GM23338 (cell line): Measurements from ENCODE around the gene TRIM34. TPM values are rescaled to one million over a fixed set of nuclear protein-coding genes. Genes with fewer than 3 reads are reported as not detected.
A peak's percentile ranks its signal among the peaks of the same experiment; 100 is the strongest.
"Not testable (repeated sequence)": the region's sequence is repeated elsewhere in the genome, so short reads cannot be mapped to it uniquely, and the experiment has no call there.

Experiments used
- ATAC-seq: fragments of 200-7000 bp; cut with Tn5 transposase; 3 replicates; pipeline ENCODE4 v1.9.1; 2020
- DNase-seq: peaks from one replicate; pipeline ENCODE4 v3.0.0-alpha.2; 2015; ENCODE audit warnings: low spot score
- H2AFZ ChIP-seq: fragments of 200-600 bp; sonication (generic); 2 replicates; pipeline ENCODE4 v1.8.0; 2016; ENCODE audit warnings: antibody characterized with exemption, mild to moderate bottlenecking, moderate library complexity
- H3F3A ChIP-seq: fragments of 200-600 bp; sonication (generic); replicated peaks from 2 replicates; pipeline ENCODE4 v1.8.0; 2017; ENCODE audit warnings: antibody characterized with exemption, mixed run types, low read depth
- H3K27ac ChIP-seq: fragments of 200-600 bp; sonication (generic); 2 replicates; pipeline ENCODE4 v1.6.1; 2016; ENCODE audit warnings: low read depth
- H3K27me3 ChIP-seq: fragments of 200-600 bp; sonication (generic); 2 replicates; pipeline ENCODE4 v1.8.0; 2016; ENCODE audit warnings: mild to moderate bottlenecking, mixed run types, moderate library complexity; ENCODE audit not compliant: insufficient read depth
- H3K36me3 ChIP-seq: fragments of 200-600 bp; sonication (generic); 2 replicates; pipeline ENCODE4 v1.8.0; 2016; ENCODE audit warnings: mild to moderate bottlenecking; ENCODE audit not compliant: insufficient read depth
- H3K4me1 ChIP-seq: fragments of 200-600 bp; sonication (generic); 2 replicates; pipeline ENCODE4 v1.8.0; 2016; ENCODE audit warnings: mild to moderate bottlenecking, moderate library complexity; ENCODE audit not compliant: insufficient read depth
- H3K4me2 ChIP-seq: fragments of 200-600 bp; sonication (generic); 2 replicates; pipeline ENCODE4 v1.7.1; 2017; ENCODE audit warnings: mixed run types
- H3K4me3 ChIP-seq: fragments of 200-600 bp; sonication (generic); 2 replicates; pipeline ENCODE4 v1.6.1; 2016; ENCODE audit warnings: mixed run types
- H3K79me2 ChIP-seq: fragments of 200-600 bp; sonication (generic); replicated peaks from 2 replicates; pipeline ENCODE4 v1.8.0; 2017; ENCODE audit warnings: mild to moderate bottlenecking; ENCODE audit not compliant: insufficient read depth
- H3K9me2 ChIP-seq: fragments of 200-600 bp; sonication (generic); 2 replicates; pipeline ENCODE4 v1.8.0; 2017; ENCODE audit not compliant: insufficient read depth
- H4K20me1 ChIP-seq: fragments of 200-600 bp; sonication (generic); replicated peaks from 2 replicates; pipeline ENCODE4 v1.8.0; 2017; ENCODE audit warnings: mild to moderate bottlenecking; ENCODE audit not compliant: insufficient read depth
- H3K27ac Mint-ChIP-seq: 2 replicates; pipeline ENCODE4 v1.8.0; 2020; ENCODE audit warnings: inconsistent platforms, mild to moderate bottlenecking, moderate library complexity, mixed read lengths
- H3K27me3 Mint-ChIP-seq: 3 replicates; pipeline ENCODE4 v1.8.0; 2022; ENCODE audit warnings: low read depth, mild to moderate bottlenecking, moderate library complexity, mixed read lengths, inconsistent platforms; ENCODE audit not compliant: insufficient read depth, poor library complexity
- H3K36me3 Mint-ChIP-seq: 3 replicates; pipeline ENCODE4 v1.8.0; 2021; ENCODE audit warnings: low read depth, mild to moderate bottlenecking, inconsistent platforms, moderate library complexity, mixed read lengths
- H3K4me1 Mint-ChIP-seq: 3 replicates; pipeline ENCODE4 v1.8.0; 2020; ENCODE audit warnings: mild to moderate bottlenecking, inconsistent platforms, mixed read lengths
- H3K4me3 Mint-ChIP-seq: 3 replicates; pipeline ENCODE4 v1.8.0; 2021; ENCODE audit warnings: moderate library complexity, mild to moderate bottlenecking, inconsistent platforms, mixed read lengths
- H3K9me3 Mint-ChIP-seq: 3 replicates; pipeline ENCODE4 v1.8.0; 2020; ENCODE audit warnings: moderate library complexity, mild to moderate bottlenecking, inconsistent platforms, mixed read lengths
- CREB1 ChIP-seq: fragments of 250-450 bp; sonication (Bioruptor Pico); IDR thresholded peaks from 2 replicates; pipeline ENCODE4 v1.5.0; 2020; ENCODE audit warnings: low read depth, mild to moderate bottlenecking, moderate library complexity
- EZH2 ChIP-seq: fragments of 200-600 bp; sonication (generic); IDR thresholded peaks from one replicate; pipeline ENCODE4 v1.8.0; 2017; ENCODE audit warnings: antibody characterized with exemption, mild to moderate bottlenecking, low read depth; ENCODE audit not compliant: unreplicated experiment
- JUNB ChIP-seq: IDR thresholded peaks from one replicate; pipeline ENCODE4 v1.6.1; 2016; ENCODE audit warnings: antibody characterized with exemption; ENCODE audit not compliant: unreplicated experiment
- NANOG ChIP-seq: IDR thresholded peaks from 2 replicates; pipeline ENCODE4 v1.6.1; 2016; ENCODE audit warnings: antibody characterized with exemption, borderline replicate concordance
- POLR2AphosphoS5 ChIP-seq: IDR thresholded peaks from 2 replicates; pipeline ENCODE4 v1.6.1; 2016; ENCODE audit warnings: antibody characterized with exemption, low read depth
- ZNF114 ChIP-seq: fragments of 250-450 bp; sonication (Bioruptor Pico); IDR thresholded peaks from 2 replicates; pipeline ENCODE4 v1.5.0; 2020; ENCODE audit warnings: mild to moderate bottlenecking, moderate library complexity
- ZNF331 ChIP-seq: fragments of 250-450 bp; sonication (Bioruptor Pico); IDR thresholded peaks from 2 replicates; pipeline ENCODE4 v1.5.0; 2020; ENCODE audit warnings: low read depth, mild to moderate bottlenecking, moderate library complexity
- polyA plus RNA-seq: library from polyadenylated mRNA; unstranded; fragments of >200 nt; fragmentation: Nextera tagmentation; extraction: Ambion mirVana; gene quantifications from 2 replicates; pipeline ENCODE4 v1.2.1, GENCODE V29; 2016
- total RNA-seq: library from RNA; depleted of rRNA; stranded (reverse); fragments of >200 nt; shearing (Covaris generic); gene quantifications from 2 replicates; pipeline ENCODE4 v1.2.3, GENCODE V29; 2014
- TF ChIP-seq, protein P1 (sequence below): fragments of 250-450 bp; sonication (Bioruptor Pico); IDR thresholded peaks from 2 replicates; pipeline ENCODE4 v1.5.0; 2020; ENCODE audit warnings: mild to moderate bottlenecking, moderate library complexity
- TF ChIP-seq, protein P2 (sequence below): IDR thresholded peaks from one replicate; pipeline ENCODE4 v1.6.1; 2018; ENCODE audit warnings: antibody characterized with exemption; ENCODE audit not compliant: unreplicated experiment
- TF ChIP-seq, protein P3 (sequence below), 2 experiments: fragments of 200-600 bp in 1 of 2; sonication (generic) in 1 of 2; conservative IDR thresholded peaks; 2 replicates each; pipeline versions ENCODE4 v1.5.1 to v1.6.1; 2016 to 2017; ENCODE audit warnings: antibody characterized with exemption in 2 of 2, low read depth in 2 of 2, mild to moderate bottlenecking in 2 of 2, moderate library complexity in 1 of 2

Gene TRIM34
- total and polyA plus RNA-seq, 2 experiments from 2014 or later: 1.9 to 2.6 TPM

DNA sequence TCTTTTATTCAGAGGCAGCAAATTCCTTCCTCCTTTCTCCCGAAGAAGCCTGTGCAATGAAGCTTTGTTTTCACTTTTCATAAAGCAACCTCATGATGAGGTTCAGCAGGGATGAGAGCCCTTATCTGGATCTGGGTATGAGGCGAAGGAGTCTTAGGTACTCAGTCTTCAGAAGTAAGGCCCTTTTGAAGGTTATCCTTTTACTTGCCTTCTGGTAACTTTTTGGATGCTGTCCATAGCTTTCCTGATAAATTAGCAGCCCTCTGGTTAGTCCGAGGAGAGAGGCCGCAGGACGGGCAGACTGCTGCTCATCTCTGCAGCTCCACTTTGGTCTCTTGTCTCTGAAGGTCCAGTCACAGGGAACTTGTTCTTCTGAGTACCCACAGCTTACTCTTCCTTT lies 65.9 kb downstream of the TRIM34 start:
- Histone ChIP-seq H3K36me3 (no peaks in the 10 kb centered on the region), H2AFZ (no peak overlapping the region), H3F3A (no peaks in the 10 kb centered on the region), H3K4me1 (peaks cover 21% of the 10 kb centered on the region), H3K4me2 (peak overlapping the region; percentile 63), H4K20me1 (no peaks in the 10 kb centered on the region), H3K9me2 (0 out of 2 replicates have a peak, but pooled peaks cover 4% of the 10 kb centered on the region), H3K4me3 (peak overlapping the region; percentile 41), H3K27me3 (no peaks in the 10 kb centered on the region), H3K79me2 (peaks cover 32% of the 10 kb centered on the region), H3K27ac (0 out of 2 replicates have a peak overlapping the region, but pooled peaks have one; percentile 94)
- peaks cover 11% of the 10 kb centered on the region; the same call in 2 of the 3 replicates for H3K9me3 Mint-ChIP-seq
- H3K4me3 Mint-ChIP-seq: peak overlapping the region; percentile 63
- ATAC-seq: no peak
- TF ChIP-seq JUNB: no peak
- no peak for TF ChIP-seq ZNF114 (CRISPR knock-in tag)
- no peak for TF ChIP-seq EZH2
- TF ChIP-seq, protein P1, sequence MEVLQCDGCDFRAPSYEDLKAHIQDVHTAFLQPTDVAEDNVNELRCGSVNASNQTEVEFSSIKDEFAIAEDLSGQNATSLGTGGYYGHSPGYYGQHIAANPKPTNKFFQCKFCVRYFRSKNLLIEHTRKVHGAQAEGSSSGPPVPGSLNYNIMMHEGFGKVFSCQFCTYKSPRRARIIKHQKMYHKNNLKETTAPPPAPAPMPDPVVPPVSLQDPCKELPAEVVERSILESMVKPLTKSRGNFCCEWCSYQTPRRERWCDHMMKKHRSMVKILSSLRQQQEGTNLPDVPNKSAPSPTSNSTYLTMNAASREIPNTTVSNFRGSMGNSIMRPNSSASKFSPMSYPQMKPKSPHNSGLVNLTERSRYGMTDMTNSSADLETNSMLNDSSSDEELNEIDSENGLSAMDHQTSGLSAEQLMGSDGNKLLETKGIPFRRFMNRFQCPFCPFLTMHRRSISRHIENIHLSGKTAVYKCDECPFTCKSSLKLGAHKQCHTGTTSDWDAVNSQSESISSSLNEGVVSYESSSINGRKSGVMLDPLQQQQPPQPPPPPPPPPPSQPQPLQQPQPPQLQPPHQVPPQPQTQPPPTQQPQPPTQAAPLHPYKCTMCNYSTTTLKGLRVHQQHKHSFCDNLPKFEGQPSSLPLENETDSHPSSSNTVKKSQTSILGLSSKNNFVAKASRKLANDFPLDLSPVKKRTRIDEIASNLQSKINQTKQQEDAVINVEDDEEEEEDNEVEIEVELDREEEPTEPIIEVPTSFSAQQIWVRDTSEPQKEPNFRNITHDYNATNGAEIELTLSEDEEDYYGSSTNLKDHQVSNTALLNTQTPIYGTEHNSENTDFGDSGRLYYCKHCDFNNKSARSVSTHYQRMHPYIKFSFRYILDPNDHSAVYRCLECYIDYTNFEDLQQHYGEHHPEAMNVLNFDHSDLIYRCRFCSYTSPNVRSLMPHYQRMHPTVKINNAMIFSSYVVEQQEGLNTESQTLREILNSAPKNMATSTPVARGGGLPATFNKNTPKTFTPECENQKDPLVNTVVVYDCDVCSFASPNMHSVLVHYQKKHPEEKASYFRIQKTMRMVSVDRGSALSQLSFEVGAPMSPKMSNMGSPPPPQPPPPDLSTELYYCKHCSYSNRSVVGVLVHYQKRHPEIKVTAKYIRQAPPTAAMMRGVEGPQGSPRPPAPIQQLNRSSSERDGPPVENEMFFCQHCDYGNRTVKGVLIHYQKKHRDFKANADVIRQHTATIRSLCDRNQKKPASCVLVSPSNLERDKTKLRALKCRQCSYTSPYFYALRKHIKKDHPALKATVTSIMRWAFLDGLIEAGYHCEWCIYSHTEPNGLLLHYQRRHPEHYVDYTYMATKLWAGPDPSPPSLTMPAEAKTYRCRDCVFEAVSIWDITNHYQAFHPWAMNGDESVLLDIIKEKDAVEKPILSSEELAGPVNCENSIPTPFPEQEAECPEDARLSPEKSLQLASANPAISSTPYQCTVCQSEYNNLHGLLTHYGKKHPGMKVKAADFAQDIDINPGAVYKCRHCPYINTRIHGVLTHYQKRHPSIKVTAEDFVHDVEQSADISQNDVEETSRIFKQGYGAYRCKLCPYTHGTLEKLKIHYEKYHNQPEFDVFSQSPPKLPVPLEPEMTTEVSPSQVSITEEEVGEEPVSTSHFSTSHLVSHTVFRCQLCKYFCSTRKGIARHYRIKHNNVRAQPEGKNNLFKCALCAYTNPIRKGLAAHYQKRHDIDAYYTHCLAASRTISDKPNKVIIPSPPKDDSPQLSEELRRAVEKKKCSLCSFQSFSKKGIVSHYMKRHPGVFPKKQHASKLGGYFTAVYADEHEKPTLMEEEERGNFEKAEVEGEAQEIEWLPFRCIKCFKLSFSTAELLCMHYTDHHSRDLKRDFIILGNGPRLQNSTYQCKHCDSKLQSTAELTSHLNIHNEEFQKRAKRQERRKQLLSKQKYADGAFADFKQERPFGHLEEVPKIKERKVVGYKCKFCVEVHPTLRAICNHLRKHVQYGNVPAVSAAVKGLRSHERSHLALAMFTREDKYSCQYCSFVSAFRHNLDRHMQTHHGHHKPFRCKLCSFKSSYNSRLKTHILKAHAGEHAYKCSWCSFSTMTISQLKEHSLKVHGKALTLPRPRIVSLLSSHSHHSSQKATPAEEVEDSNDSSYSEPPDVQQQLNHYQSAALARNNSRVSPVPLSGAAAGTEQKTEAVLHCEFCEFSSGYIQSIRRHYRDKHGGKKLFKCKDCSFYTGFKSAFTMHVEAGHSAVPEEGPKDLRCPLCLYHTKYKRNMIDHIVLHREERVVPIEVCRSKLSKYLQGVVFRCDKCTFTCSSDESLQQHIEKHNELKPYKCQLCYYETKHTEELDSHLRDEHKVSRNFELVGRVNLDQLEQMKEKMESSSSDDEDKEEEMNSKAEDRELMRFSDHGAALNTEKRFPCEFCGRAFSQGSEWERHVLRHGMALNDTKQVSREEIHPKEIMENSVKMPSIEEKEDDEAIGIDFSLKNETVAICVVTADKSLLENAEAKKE (CRISPR knock-in tag): no peak
- no peak for TF ChIP-seq ZNF331 (CRISPR knock-in tag)
- no peak for TF ChIP-seq CREB1 (CRISPR knock-in tag)
- no peak for TF ChIP-seq POLR2AphosphoS5
- no peak for TF ChIP-seq NANOG
- TF ChIP-seq, protein P2, sequence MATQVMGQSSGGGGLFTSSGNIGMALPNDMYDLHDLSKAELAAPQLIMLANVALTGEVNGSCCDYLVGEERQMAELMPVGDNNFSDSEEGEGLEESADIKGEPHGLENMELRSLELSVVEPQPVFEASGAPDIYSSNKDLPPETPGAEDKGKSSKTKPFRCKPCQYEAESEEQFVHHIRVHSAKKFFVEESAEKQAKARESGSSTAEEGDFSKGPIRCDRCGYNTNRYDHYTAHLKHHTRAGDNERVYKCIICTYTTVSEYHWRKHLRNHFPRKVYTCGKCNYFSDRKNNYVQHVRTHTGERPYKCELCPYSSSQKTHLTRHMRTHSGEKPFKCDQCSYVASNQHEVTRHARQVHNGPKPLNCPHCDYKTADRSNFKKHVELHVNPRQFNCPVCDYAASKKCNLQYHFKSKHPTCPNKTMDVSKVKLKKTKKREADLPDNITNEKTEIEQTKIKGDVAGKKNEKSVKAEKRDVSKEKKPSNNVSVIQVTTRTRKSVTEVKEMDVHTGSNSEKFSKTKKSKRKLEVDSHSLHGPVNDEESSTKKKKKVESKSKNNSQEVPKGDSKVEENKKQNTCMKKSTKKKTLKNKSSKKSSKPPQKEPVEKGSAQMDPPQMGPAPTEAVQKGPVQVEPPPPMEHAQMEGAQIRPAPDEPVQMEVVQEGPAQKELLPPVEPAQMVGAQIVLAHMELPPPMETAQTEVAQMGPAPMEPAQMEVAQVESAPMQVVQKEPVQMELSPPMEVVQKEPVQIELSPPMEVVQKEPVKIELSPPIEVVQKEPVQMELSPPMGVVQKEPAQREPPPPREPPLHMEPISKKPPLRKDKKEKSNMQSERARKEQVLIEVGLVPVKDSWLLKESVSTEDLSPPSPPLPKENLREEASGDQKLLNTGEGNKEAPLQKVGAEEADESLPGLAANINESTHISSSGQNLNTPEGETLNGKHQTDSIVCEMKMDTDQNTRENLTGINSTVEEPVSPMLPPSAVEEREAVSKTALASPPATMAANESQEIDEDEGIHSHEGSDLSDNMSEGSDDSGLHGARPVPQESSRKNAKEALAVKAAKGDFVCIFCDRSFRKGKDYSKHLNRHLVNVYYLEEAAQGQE: no peak
- TF ChIP-seq, protein P3, sequence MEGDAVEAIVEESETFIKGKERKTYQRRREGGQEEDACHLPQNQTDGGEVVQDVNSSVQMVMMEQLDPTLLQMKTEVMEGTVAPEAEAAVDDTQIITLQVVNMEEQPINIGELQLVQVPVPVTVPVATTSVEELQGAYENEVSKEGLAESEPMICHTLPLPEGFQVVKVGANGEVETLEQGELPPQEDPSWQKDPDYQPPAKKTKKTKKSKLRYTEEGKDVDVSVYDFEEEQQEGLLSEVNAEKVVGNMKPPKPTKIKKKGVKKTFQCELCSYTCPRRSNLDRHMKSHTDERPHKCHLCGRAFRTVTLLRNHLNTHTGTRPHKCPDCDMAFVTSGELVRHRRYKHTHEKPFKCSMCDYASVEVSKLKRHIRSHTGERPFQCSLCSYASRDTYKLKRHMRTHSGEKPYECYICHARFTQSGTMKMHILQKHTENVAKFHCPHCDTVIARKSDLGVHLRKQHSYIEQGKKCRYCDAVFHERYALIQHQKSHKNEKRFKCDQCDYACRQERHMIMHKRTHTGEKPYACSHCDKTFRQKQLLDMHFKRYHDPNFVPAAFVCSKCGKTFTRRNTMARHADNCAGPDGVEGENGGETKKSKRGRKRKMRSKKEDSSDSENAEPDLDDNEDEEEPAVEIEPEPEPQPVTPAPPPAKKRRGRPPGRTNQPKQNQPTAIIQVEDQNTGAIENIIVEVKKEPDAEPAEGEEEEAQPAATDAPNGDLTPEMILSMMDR (conservative IDR thresholded peaks at IDR 0.05; ENCODE audit: low read depth in 2 of 2): no peak
- peaks cover 24% of the 10 kb centered on the region for H3K4me1 Mint-ChIP-seq
- no peak for DNase-seq
- peaks cover 4% of the 10 kb centered on the region for H3K27me3 Mint-ChIP-seq
- no peak overlapping the region; the same call in 1 of the 2 replicates for H3K27ac Mint-ChIP-seq
- peaks cover 16% of the 10 kb centered on the region for H3K36me3 Mint-ChIP-seq

DNA sequence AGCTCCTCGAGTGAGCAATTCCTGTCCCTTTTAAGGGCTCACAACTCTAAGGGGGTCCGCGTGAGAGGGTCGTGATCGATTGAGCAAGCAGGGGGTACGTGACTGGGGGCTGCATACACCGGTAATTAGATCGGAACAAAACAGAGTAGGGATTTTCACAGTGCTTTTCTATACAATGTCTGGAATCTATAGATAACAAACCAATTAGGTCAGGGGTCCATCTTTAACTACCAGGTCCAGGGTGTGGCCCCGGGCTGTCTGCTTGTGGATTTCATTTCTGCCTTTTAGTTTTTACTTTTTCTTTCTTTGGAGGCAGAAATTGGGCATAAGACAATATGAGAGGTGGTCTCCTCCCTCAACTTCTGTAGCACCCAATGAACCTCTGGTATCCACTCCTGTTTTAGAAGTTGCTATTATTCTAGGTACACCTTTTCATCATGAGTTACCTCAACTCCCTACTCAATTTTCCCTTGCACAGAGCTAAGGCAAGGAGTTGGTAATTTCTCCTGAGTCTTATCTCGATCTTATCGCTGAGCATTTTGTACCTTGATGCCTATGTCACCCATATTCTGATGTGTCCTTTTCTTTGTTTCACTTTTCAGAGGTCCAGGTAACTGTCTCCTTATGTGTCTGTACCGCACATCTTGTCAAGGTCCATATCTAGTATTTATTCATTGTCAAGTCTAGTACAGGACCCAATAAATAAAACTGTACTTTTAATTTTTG lies 66.6 kb downstream of the TRIM34 start:
- H3K4me2 ChIP-seq: peak overlapping the region; percentile 63
- not testable (repeated sequence) for DNase-seq, H3K27me3 Mint-ChIP-seq, ATAC-seq, H3K9me2 ChIP-seq, H2AFZ ChIP-seq, H3F3A ChIP-seq, H3K27ac ChIP-seq, H4K20me1 ChIP-seq, H3K27ac Mint-ChIP-seq, H3K36me3 ChIP-seq, H3K27me3 ChIP-seq
- H3K36me3 Mint-ChIP-seq: peaks cover 21% of the 10 kb centered on the region
- peaks cover 32% of the 10 kb centered on the region for H3K79me2 ChIP-seq
- peak overlapping the region; percentile 41 for H3K4me3 ChIP-seq
- H3K4me3 Mint-ChIP-seq: peak overlapping the region; percentile 63; the same call in 2 of the 3 replicates
- H3K4me1 Mint-ChIP-seq: peaks cover 24% of the 10 kb centered on the region
- peaks cover 11% of the 10 kb centered on the region; the same call in 2 of the 3 replicates for H3K9me3 Mint-ChIP-seq
- H3K4me1 ChIP-seq: peaks cover 21% of the 10 kb centered on the region
